Measurements from ENCODE around the gene RTTN.

The RTTN gene

GRCh38 chr18:70069965-70070364 lies 135.5 kb downstream of the RTTN start:
- DNase-seq, result no peak

- no peak for DNase-seq
Measured at GRCh38 chr18:70069382-70069781, 136.1 kb downstream of the RTTN start.

GRCh38 chr18:70068981-70069380 lies 136.5 kb downstream of the RTTN start:
- DNase-seq, result no peak

- DNase-seq, result no peak
Measured at GRCh38 chr18:70059684-70060083, 145.8 kb downstream of the RTTN start.

GRCh38 chr18:70058916-70059315 lies 146.6 kb downstream of the RTTN start:
- no peak for DNase-seq

GRCh38 chr18:70047931-70048603 lies 157.4 kb downstream of the RTTN start:
- no peak for DNase-seq

- DNase-seq, result no peak
Measured at GRCh38 chr18:70046796-70047195, 158.7 kb downstream of the RTTN start.

GRCh38 chr18:70046207-70046606 lies 159.3 kb downstream of the RTTN start:
- DNase-seq, result no peak

GRCh38 chr18:70044632-70045031 lies 160.9 kb downstream of the RTTN start:
- DNase-seq, result no peak

GRCh38 chr18:70041459-70042050 lies 163.9 kb downstream of the RTTN start:
- DNase-seq, result no peak

- DNase-seq, result no peak
Measured at GRCh38 chr18:70039186-70039585, 166.3 kb downstream of the RTTN start.

- DNase-seq, result no peak
Measured at GRCh38 chr18:70037431-70038061, 167.9 kb downstream of the RTTN start.

- DNase-seq, result no peak
Measured at GRCh38 chr18:70036771-70037347, 168.6 kb downstream of the RTTN start.

GRCh38 chr18:70036168-70036567 lies 169.3 kb downstream of the RTTN start:
- no peak for DNase-seq

- no peak for DNase-seq
Measured at GRCh38 chr18:70031221-70031620, 174.3 kb downstream of the RTTN start.

- DNase-seq, result no peak
Measured at GRCh38 chr18:70030728-70031127, 174.8 kb downstream of the RTTN start.

GRCh38 chr18:70029163-70029562 lies 176.3 kb downstream of the RTTN start:
- no peak for DNase-seq

- DNase-seq, result no peak
Measured at GRCh38 chr18:70028734-70029133, 176.8 kb downstream of the RTTN start.

GRCh38 chr18:70028084-70028483 lies 177.4 kb downstream of the RTTN start:
- DNase-seq, result no peak

- no peak for DNase-seq
Measured at GRCh38 chr18:70025580-70025979, 179.9 kb downstream of the RTTN start.

GRCh38 chr18:70024829-70025228 lies 180.7 kb downstream of the RTTN start:
- DNase-seq, result no peak

- peak; percentile 14 for DNase-seq
Measured at GRCh38 chr18:70024093-70024492, 181.4 kb downstream of the RTTN start.

GRCh38 chr18:70022636-70023035 lies 182.9 kb downstream of the RTTN start:
- DNase-seq, result no peak

- no peak for DNase-seq
Measured at GRCh38 chr18:70021498-70021897, 184.0 kb downstream of the RTTN start.

Measured in NCI-H510A (cell line).